Measurements from ENCODE around the gene OLIG1.

GRCh38 chr21:33114276-33114675 is 44.3 kb downstream of the OLIG1 start:
- TF ChIP-seq, protein P1, sequence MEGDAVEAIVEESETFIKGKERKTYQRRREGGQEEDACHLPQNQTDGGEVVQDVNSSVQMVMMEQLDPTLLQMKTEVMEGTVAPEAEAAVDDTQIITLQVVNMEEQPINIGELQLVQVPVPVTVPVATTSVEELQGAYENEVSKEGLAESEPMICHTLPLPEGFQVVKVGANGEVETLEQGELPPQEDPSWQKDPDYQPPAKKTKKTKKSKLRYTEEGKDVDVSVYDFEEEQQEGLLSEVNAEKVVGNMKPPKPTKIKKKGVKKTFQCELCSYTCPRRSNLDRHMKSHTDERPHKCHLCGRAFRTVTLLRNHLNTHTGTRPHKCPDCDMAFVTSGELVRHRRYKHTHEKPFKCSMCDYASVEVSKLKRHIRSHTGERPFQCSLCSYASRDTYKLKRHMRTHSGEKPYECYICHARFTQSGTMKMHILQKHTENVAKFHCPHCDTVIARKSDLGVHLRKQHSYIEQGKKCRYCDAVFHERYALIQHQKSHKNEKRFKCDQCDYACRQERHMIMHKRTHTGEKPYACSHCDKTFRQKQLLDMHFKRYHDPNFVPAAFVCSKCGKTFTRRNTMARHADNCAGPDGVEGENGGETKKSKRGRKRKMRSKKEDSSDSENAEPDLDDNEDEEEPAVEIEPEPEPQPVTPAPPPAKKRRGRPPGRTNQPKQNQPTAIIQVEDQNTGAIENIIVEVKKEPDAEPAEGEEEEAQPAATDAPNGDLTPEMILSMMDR (IDR thresholded peaks at IDR 0.05) = no peak
- no peak for TF ChIP-seq POLR2A (IDR thresholded peaks at IDR 0.05)

All from testis (tissue), 2 donors.